Measurements from ENCODE around the gene MUC5B. TPM values are rescaled to one million over a fixed set of nuclear protein-coding genes. Genes with fewer than 3 reads are reported as not detected.

Gene MUC5B
- total RNA-seq, 1 donor from 2014 or later: not detected

DNA sequence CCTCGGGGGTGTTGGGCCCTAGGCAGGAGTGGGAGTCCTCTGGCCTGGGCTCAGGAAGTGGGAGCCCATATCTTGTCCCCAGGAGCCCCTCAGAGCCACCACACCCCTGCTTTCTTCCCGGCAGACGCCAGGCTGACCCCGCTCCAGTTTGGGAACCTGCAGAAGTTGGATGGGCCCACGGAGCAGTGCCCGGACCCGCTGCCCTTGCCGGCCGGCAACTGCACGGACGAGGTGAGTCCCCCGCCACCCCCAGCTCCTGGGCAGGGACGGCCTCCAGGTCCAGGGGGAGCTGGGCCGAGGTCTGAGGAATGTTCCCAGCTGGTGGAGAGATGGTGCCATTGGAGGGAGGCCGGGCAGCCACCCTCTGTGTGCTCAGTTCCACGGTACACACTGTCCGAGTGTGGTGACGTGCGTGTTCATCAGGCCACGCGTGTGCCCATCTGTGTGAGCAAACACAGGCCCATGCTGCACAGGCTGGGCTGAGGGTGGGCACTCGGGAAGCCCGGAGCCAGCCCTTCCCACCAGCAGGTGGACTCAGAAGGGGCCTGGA is 4.8 kb downstream of the MUC5B start:
- DNase-seq (ENCODE audit: low read depth): no peak
- H3K4me3 ChIP-seq (ENCODE audit: low read depth, low read length): no peak overlapping the region
- TF ChIP-seq, protein P1, sequence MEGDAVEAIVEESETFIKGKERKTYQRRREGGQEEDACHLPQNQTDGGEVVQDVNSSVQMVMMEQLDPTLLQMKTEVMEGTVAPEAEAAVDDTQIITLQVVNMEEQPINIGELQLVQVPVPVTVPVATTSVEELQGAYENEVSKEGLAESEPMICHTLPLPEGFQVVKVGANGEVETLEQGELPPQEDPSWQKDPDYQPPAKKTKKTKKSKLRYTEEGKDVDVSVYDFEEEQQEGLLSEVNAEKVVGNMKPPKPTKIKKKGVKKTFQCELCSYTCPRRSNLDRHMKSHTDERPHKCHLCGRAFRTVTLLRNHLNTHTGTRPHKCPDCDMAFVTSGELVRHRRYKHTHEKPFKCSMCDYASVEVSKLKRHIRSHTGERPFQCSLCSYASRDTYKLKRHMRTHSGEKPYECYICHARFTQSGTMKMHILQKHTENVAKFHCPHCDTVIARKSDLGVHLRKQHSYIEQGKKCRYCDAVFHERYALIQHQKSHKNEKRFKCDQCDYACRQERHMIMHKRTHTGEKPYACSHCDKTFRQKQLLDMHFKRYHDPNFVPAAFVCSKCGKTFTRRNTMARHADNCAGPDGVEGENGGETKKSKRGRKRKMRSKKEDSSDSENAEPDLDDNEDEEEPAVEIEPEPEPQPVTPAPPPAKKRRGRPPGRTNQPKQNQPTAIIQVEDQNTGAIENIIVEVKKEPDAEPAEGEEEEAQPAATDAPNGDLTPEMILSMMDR (conservative IDR thresholded peaks at IDR 0.05; ENCODE audit: low read depth, low read length): no peak

- TF ChIP-seq, protein P1 (conservative IDR thresholded peaks at IDR 0.05; ENCODE audit: low read depth, low read length): no peak
- DNase-seq (ENCODE audit: low read depth): no peak
- no peak overlapping the region for H3K4me3 ChIP-seq (ENCODE audit: low read depth, low read length)
These were observed 5.4 kb downstream of the MUC5B start for GRCh38 chr11:1228101-1228821.

DNA sequence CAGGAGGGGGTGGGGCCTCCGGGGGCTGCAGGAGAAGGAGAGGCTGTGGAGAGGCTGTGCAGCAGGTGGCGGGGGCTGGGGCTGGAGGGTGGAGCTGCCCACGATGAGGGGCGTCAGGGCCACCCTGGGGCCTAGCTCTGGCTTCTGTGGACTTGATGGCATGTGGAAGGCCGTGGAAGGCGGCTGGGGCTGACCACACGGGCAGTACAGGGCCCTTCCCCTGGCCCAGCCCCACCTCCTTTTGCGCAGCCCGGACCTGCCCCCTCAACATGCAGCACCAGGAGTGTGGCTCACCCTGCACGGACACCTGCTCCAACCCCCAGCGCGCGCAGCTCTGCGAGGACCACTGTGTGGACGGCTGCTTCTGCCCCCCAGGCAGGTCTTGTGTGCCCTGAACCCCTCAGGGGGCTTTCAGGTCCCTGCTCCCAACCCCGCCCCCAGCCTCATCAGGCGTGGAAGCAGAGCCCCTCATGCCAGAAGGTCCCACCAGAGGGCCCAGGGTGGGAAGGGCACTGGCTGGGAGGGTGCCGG is 6.1 kb downstream of the MUC5B start:
- H3K4me3 ChIP-seq (ENCODE audit: low read depth, low read length): no peak overlapping the region
- TF ChIP-seq, protein P1 (conservative IDR thresholded peaks at IDR 0.05; ENCODE audit: low read depth, low read length): no peak
- DNase-seq (ENCODE audit: low read depth): no peak

DNA sequence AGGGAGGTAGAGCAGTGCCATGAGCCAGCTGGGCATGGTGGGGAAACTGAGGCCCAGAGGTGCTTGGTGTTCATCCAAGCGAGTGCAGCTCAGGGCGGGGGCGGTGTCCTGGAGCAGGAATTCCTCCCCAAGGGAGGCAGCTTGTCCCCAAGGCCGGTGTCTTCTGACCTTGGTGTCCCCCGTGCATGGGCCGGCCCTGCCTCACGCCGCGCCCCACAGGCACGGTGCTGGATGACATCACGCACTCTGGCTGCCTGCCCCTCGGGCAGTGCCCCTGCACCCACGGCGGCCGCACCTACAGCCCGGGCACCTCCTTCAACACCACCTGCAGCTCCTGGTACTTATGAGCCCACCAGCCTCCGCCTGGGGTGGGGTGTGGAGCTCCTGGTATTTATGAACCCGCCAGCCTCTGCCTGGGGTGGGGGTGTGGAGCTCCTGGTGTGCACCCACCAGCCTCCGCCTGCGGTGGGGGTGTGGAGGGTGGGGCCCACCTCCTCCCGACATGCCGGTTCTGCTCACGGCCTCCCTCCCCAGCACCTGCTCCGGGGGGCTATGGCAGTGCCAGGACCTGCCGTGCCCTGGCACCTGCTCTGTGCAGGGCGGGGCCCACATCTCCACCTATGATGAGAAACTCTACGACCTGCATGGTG is 6.7 kb downstream of the MUC5B start:
- TF ChIP-seq, protein P1 (conservative IDR thresholded peaks at IDR 0.05; ENCODE audit: low read depth, low read length): no peak
- no peak overlapping the region for H3K4me3 ChIP-seq (ENCODE audit: low read depth, low read length)
- DNase-seq (ENCODE audit: low read depth): no peak

DNA sequence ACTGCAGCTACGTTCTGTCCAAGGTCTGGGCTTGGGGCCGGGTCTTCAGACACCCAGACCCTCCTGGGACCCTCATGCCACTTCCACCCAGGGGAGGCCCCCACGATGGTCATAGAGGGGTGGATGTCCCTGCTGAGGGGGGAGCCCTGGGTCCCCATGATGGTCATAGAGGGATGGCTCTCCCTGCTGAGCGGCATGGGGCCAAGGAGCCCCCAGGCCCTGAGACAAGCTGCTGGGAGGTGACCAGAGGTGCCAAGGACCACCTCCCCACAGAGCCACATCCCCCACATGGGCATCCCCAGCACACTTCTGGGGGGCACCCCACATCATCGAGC is 7.2 kb downstream of the MUC5B start:
- no peak for DNase-seq (ENCODE audit: low read depth)
- no peak overlapping the region for H3K4me3 ChIP-seq (ENCODE audit: low read depth, low read length)
- TF ChIP-seq, protein P1 (conservative IDR thresholded peaks at IDR 0.05; ENCODE audit: low read depth, low read length): no peak

DNA sequence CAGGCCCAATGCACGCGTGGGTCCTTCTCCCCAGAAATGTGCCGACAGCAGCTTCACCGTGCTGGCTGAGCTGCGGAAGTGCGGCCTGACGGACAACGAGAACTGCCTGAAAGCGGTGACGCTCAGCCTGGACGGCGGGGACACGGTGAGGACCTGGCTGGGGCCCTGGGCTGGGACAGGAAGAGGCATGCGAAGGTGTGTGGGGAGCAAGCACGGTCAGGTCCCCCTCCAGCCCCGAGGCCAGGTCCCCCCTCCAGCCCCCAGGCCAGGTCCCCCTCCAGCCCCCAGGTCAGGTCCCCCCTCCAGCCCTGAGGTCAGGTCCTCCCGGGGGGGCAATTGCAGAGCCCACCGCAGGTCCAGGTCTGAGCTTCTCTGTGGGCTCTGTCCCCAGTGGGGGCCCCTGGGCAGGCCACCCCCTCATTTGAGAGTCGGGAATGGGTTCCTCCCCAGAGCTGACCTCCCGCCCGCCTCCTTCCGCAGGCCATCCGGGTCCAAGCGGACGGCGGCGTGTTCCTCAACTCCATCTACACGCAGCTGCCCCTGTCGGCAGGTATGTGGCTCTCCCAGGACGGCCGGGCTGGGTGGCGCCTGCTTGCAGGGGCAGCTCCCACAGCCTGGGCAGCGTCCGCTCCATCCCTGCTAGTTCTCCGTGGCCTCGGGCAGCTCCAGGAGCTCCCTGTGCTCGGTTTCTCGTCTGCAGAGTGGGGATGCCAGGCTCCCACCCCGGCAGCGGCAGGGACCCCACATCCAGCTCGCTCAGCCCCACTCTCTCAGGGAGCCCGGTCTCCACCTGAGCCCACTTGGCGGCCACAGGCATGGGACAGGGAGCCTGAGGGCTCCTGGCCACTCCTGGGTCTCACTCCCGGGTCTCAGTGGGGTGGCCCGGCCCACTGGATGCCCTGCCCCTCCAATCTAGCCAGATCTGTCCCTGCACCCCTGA is 7.9 kb downstream of the MUC5B start:
- no peak for DNase-seq (ENCODE audit: low read depth)
- TF ChIP-seq, protein P1 (conservative IDR thresholded peaks at IDR 0.05; ENCODE audit: low read depth, low read length): no peak
- no peak overlapping the region for H3K4me3 ChIP-seq (ENCODE audit: low read depth, low read length)
